Measurements from ENCODE around the gene SLC22A5. TPM values are rescaled to one million over a fixed set of nuclear protein-coding genes. Genes with fewer than 3 reads are reported as not detected.

SLC22A5 gene
- total and polyA plus RNA-seq, 9 of the 15 experiments (the other 6 are each of a cell fraction or from before 2014, with no cell fraction given), result 3.0 to 16.6 (median 8.3) TPM

DNA sequence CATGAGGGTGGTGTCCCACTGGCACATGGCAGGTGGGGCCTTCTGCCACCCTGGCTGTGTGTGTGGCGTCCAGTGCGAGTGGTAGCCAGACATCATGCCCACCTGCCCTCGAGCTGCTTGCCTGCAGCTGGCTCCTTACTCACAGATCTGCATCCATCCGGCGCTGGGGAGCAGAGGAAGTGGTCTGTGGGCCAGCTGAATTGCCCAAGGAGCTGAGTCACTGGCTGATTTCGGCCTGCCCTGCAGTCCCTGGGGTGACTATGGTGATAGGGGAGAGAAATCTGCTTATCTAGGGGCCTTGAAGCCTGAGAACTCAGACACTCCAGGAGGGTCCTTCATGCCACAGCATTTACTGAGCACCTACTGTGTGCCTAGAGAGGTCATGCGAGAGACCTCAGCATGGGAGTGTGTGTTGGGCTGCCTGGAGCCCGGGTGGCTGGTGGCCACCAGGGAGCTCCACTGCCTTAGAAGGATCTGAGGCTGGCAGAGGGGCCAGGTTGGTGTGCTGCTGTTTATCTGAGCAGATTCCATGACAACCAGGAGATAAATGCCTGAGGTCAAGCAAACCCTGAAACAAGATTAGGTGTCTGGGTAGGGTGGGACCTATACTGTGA is 57.1 kb downstream of the SLC22A5 start (continued):
- TF ChIP-seq U2AF1 (optimal IDR thresholded peaks at IDR 0.05; ENCODE audit: low read depth, low read length) (no peak), ZNF75A (CRISPR knock-in tag; IDR thresholded peaks at IDR 0.05) (no peak; the same call in 1 of the 2 replicates), SMC3 (conservative IDR thresholded peaks at IDR 0.05; ENCODE audit: insufficient read depth, low read depth, low read length) (0 out of 2 replicates have a peak, but pooled peaks have one; percentile 22), PCBP2 (IDR thresholded peaks at IDR 0.05; ENCODE audit: low read depth, low read length, poor library complexity, severe bottlenecking) (no peak), TCF3 (CRISPR knock-in tag; IDR thresholded peaks at IDR 0.05) (peak; percentile 89), ZNF644 (tag; IDR thresholded peaks at IDR 0.05; ENCODE audit: low read depth) (peak; percentile 79; the same call in 1 of the 2 replicates), BHLHE40 (IDR thresholded peaks at IDR 0.05; ENCODE audit: low read length) (peak; percentile 72), ESRRB (CRISPR knock-in tag; IDR thresholded peaks at IDR 0.05; ENCODE audit: borderline replicate concordance) (no peak), RBM39 (optimal IDR thresholded peaks at IDR 0.05; ENCODE audit: low read depth, low read length) (no peak), SMAD3 (CRISPR knock-in tag; conservative IDR thresholded peaks at IDR 0.05) (0 out of 2 replicates have a peak, but pooled peaks have one; percentile 29), FOXJ2 (tag; IDR thresholded peaks at IDR 0.05) (peak; percentile 99)
- TF ChIP-seq, protein P1, sequence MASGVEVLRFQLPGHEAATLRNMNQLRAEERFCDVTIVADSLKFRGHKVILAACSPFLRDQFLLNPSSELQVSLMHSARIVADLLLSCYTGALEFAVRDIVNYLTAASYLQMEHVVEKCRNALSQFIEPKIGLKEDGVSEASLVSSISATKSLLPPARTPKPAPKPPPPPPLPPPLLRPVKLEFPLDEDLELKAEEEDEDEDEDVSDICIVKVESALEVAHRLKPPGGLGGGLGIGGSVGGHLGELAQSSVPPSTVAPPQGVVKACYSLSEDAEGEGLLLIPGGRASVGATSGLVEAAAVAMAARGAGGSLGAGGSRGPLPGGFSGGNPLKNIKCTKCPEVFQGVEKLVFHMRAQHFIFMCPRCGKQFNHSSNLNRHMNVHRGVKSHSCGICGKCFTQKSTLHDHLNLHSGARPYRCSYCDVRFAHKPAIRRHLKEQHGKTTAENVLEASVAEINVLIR (CRISPR knock-in tag; IDR thresholded peaks at IDR 0.05), result 0 out of 2 replicates have a peak, but pooled peaks have one; percentile 14
- TF ChIP-seq, protein P2, sequence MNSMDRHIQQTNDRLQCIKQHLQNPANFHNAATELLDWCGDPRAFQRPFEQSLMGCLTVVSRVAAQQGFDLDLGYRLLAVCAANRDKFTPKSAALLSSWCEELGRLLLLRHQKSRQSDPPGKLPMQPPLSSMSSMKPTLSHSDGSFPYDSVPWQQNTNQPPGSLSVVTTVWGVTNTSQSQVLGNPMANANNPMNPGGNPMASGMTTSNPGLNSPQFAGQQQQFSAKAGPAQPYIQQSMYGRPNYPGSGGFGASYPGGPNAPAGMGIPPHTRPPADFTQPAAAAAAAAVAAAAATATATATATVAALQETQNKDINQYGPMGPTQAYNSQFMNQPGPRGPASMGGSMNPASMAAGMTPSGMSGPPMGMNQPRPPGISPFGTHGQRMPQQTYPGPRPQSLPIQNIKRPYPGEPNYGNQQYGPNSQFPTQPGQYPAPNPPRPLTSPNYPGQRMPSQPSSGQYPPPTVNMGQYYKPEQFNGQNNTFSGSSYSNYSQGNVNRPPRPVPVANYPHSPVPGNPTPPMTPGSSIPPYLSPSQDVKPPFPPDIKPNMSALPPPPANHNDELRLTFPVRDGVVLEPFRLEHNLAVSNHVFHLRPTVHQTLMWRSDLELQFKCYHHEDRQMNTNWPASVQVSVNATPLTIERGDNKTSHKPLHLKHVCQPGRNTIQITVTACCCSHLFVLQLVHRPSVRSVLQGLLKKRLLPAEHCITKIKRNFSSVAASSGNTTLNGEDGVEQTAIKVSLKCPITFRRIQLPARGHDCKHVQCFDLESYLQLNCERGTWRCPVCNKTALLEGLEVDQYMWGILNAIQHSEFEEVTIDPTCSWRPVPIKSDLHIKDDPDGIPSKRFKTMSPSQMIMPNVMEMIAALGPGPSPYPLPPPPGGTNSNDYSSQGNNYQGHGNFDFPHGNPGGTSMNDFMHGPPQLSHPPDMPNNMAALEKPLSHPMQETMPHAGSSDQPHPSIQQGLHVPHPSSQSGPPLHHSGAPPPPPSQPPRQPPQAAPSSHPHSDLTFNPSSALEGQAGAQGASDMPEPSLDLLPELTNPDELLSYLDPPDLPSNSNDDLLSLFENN (IDR thresholded peaks at IDR 0.05; ENCODE audit: low read depth in 2 of 2, low read length in 2 of 2), result no peak
- TF ChIP-seq, protein P3, sequence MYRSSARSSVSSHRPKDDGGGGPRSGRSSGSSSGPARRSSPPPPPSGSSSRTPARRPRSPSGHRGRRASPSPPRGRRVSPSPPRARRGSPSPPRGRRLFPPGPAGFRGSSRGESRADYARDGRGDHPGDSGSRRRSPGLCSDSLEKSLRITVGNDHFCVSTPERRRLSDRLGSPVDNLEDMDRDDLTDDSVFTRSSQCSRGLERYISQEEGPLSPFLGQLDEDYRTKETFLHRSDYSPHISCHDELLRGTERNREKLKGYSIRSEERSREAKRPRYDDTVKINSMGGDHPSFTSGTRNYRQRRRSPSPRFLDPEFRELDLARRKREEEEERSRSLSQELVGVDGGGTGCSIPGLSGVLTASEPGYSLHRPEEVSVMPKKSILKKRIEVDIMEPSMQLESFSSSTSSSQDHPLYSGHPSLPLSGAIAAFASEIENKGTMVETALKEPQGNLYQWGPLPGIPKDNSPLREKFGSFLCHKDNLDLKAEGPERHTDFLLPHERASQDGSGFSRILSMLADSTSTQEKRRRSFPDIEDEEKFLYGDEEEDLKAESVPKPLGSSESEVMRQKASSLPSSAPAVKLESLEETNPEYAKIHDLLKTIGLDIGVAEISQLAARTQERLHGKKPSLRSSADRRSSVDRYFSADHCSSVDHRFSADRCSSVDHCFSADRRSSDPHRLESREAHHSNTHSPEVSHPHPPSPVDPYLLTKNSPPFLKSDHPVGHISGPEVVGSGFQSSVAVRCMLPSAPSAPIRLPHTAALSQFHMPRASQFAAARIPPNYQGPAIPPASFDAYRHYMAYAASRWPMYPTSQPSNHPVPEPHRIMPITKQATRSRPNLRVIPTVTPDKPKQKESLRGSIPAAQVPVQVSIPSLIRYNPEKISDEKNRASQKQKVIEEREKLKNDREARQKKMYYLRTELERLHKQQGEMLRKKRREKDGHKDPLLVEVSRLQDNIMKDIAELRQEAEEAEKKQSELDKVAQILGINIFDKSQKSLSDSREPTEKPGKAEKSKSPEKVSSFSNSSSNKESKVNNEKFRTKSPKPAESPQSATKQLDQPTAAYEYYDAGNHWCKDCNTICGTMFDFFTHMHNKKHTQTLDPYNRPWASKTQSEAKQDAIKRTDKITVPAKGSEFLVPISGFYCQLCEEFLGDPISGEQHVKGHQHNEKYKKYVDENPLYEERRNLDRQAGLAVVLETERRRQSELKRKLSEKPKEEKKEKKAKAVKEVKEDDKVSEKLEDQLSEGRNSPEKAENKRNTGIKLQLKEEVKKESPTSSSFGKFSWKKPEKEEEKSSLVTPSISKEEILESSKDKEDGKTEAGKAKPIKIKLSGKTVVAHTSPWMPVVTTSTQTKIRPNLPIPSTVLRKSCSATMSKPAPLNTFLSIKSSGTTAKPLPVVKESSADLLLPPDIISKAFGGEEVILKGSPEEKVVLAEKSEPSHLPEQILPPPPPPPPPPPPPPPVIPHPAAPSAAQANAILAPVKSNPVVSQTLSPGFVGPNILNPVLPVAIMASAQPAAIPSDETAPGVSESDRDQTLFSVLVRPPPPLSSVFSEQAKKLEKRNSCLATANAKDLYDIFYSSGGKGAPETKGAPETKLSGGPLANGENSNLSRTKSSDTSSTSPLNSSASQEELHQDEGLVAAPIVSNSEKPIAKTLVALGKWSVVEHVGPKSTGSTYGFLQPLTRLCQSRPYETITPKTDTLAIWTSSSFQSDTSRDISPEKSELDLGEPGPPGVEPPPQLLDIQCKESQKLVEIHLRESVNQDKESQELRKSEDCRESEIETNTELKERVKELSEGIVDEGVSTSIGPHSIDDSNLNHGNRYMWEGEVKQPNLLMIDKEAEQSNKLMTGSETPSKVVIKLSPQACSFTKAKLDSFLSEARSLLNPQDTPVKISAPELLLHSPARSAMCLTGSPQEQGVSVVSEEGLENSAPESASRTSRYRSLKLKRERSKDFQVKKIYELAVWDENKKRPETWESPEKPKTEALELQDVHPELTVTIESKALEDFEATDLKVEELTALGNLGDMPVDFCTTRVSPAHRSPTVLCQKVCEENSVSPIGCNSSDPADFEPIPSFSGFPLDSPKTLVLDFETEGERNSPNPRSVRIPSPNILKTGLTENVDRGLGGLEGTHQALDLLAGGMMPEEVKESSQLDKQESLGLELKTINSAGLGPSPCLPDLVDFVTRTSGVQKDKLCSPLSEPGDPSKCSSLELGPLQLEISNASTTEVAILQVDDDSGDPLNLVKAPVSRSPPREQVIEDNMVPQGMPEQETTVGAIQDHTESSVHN (IDR thresholded peaks at IDR 0.05; ENCODE audit: borderline replicate concordance in 1 of 2, low read depth in 1 of 2), result peak in 1 of 2 experiments; percentile 69; a peak in 1 of 4 replicates
